H9 (cell line): ENCODE results near the gene CENPB. TPM values are rescaled to one million over a fixed set of nuclear protein-coding genes. Genes with fewer than 3 reads are reported as not detected.

Source experiments
- DNase-seq: peaks from one replicate; pipeline ENCODE4 v3.0.0-alpha.2; 2017
- H2AFZ ChIP-seq: one replicate; pipeline ENCODE4 v1.6.1; 2013; ENCODE audit warnings: mild to moderate bottlenecking, low read length, control low read depth, moderate library complexity
- H2AK5ac ChIP-seq: 2 replicates; pipeline ENCODE4 v1.6.1; 2013; ENCODE audit warnings: low read length, control low read depth, mixed read lengths; ENCODE audit not compliant: insufficient read length
- H2BK120ac ChIP-seq: one replicate; pipeline ENCODE4 v1.6.1; 2013; ENCODE audit warnings: low read depth, mild to moderate bottlenecking, low read length, control low read depth, inconsistent platforms; ENCODE audit not compliant: poor library complexity, severe bottlenecking
- H2BK12ac ChIP-seq: 2 replicates; pipeline ENCODE4 v1.6.1; 2013; ENCODE audit warnings: low read length, control low read depth, mixed read lengths, low read depth; ENCODE audit not compliant: insufficient read length
- H2BK15ac ChIP-seq: 2 replicates; pipeline ENCODE4 v1.6.1; 2013; ENCODE audit warnings: low read depth, low read length, control low read depth
- H2BK20ac ChIP-seq: one replicate; pipeline ENCODE4 v1.6.1; 2013; ENCODE audit warnings: low read depth, mild to moderate bottlenecking, low read length, control low read depth, inconsistent platforms; ENCODE audit not compliant: poor library complexity, severe bottlenecking
- H2BK5ac ChIP-seq: 2 replicates; pipeline ENCODE4 v1.6.1; 2013; ENCODE audit warnings: low read length, control low read depth, mixed read lengths; ENCODE audit not compliant: insufficient read length
- H3K14ac ChIP-seq: 2 replicates; pipeline ENCODE4 v1.6.1; 2013; ENCODE audit warnings: low read length, control low read depth; ENCODE audit not compliant: insufficient read depth
- H3K18ac ChIP-seq: 2 replicates; pipeline ENCODE4 v1.6.1; 2013; ENCODE audit warnings: low read depth, mild to moderate bottlenecking, mixed read lengths, low read length, control low read depth; ENCODE audit not compliant: insufficient read length
- H3K23ac ChIP-seq: 2 replicates; pipeline ENCODE4 v1.6.1; 2013; ENCODE audit warnings: low read length, control low read depth, mixed read lengths, low read depth; ENCODE audit not compliant: insufficient read length
- H3K23me2 ChIP-seq: 2 replicates; pipeline ENCODE4 v1.6.1; 2013; ENCODE audit warnings: low read depth, mild to moderate bottlenecking, mixed read lengths, low read length, control low read depth; ENCODE audit not compliant: insufficient read length, poor library complexity, severe bottlenecking
- H3K27ac ChIP-seq: 2 replicates; pipeline ENCODE4 v1.5.1; 2013; ENCODE audit warnings: low read length, control low read depth, mixed read lengths, low read depth; ENCODE audit not compliant: insufficient read length
- H3K27me3 ChIP-seq: 2 replicates; pipeline ENCODE4 v1.6.1; 2013; ENCODE audit warnings: low read length, control low read depth, inconsistent platforms; ENCODE audit not compliant: insufficient read depth
- H3K4ac ChIP-seq: 2 replicates; pipeline ENCODE4 v1.6.1; 2013; ENCODE audit warnings: low read depth, mild to moderate bottlenecking, control low read depth, inconsistent platforms, low read length, moderate library complexity
- H3K4me1 ChIP-seq: 2 replicates; pipeline ENCODE4 v1.6.1; 2013; ENCODE audit warnings: low read length, control low read depth, inconsistent platforms; ENCODE audit not compliant: insufficient read depth
- H3K4me2 ChIP-seq: 2 replicates; pipeline ENCODE4 v1.6.1; 2013; ENCODE audit warnings: low read length, control low read depth, mixed read lengths; ENCODE audit not compliant: insufficient read length, insufficient read depth
- H3K56ac ChIP-seq: 2 replicates; pipeline ENCODE4 v1.6.1; 2013; ENCODE audit warnings: low read depth, mild to moderate bottlenecking, mixed read lengths, low read length, control low read depth; ENCODE audit not compliant: insufficient read length
- H3K79me1 ChIP-seq: 2 replicates; pipeline ENCODE4 v1.6.1; 2013; ENCODE audit warnings: low read depth, mild to moderate bottlenecking, moderate library complexity, low read length, control low read depth, inconsistent platforms; ENCODE audit not compliant: insufficient read depth, poor library complexity, severe bottlenecking
- H3K79me2 ChIP-seq: 2 replicates; pipeline ENCODE4 v1.6.1; 2013; ENCODE audit warnings: low read length, control low read depth, inconsistent platforms; ENCODE audit not compliant: insufficient read depth
- H3K9ac ChIP-seq: 2 replicates; pipeline ENCODE4 v1.6.1; 2013; ENCODE audit warnings: low read length, control low read depth, mixed read lengths; ENCODE audit not compliant: insufficient read length; ENCODE audit errors: extremely low read depth
- H3K9me3 ChIP-seq: one replicate; pipeline ENCODE4 v1.6.1; 2013; ENCODE audit warnings: low read depth, low read length, inconsistent platforms; ENCODE audit not compliant: control insufficient read depth
- H3T11ph ChIP-seq: one replicate; pipeline ENCODE4 v1.6.1; 2013; ENCODE audit warnings: mild to moderate bottlenecking, low read length, control low read depth, inconsistent platforms
- H4K20me1 ChIP-seq: one replicate; pipeline ENCODE4 v1.6.1; 2013; ENCODE audit not compliant: control insufficient read depth, insufficient read length, insufficient read depth
- H4K5ac ChIP-seq: 2 replicates; pipeline ENCODE4 v1.6.1; 2013; ENCODE audit warnings: low read depth, mild to moderate bottlenecking, mixed read lengths, low read length, control low read depth; ENCODE audit not compliant: insufficient read length
- H4K8ac ChIP-seq: replicated peaks from 2 replicates; pipeline ENCODE4 v1.6.1; 2013; ENCODE audit warnings: low read length, control low read depth, mixed read lengths, low read depth; ENCODE audit not compliant: insufficient read length
- H4K91ac ChIP-seq: 2 replicates; pipeline ENCODE4 v1.6.1; 2013; ENCODE audit warnings: low read depth, mild to moderate bottlenecking, moderate library complexity, mixed read lengths, low read length, control low read depth; ENCODE audit not compliant: insufficient read length
- H3K27ac Mint-ChIP-seq, 3 experiments: 2 replicates in 2 of 3; 3 replicates in 1 of 3; pipeline ENCODE4 v1.8.0; 2020 to 2021; ENCODE audit warnings: mixed read lengths in 3 of 3, mild to moderate bottlenecking in 1 of 3, moderate library complexity in 1 of 3
- H3K27me3 Mint-ChIP-seq: 2 replicates; pipeline ENCODE4 v1.8.0; 2021; ENCODE audit warnings: low read depth, mild to moderate bottlenecking, moderate library complexity, mixed read lengths
- H3K36me3 Mint-ChIP-seq, 3 experiments: 2 replicates in 2 of 3; 3 replicates in 1 of 3; pipeline ENCODE4 v1.8.0; 2020 to 2021; ENCODE audit warnings: low read depth in 3 of 3, mixed read lengths in 3 of 3; ENCODE audit not compliant: insufficient read depth in 1 of 3
- H3K4me1 Mint-ChIP-seq, 2 experiments: 2 replicates each; pipeline ENCODE4 v1.8.0; 2020; ENCODE audit warnings: mixed read lengths in 2 of 2
- H3K4me3 Mint-ChIP-seq, 2 experiments: 2 replicates in 1 of 2; 3 replicates in 1 of 2; pipeline ENCODE4 v1.8.0; 2020 to 2021; ENCODE audit warnings: mild to moderate bottlenecking in 2 of 2, mixed read lengths in 2 of 2, moderate library complexity in 1 of 2
- H3K9me3 Mint-ChIP-seq, 2 experiments: 2 replicates in 1 of 2; 3 replicates in 1 of 2; pipeline ENCODE4 v1.8.0; 2020; ENCODE audit warnings: mild to moderate bottlenecking in 2 of 2, mixed read lengths in 2 of 2, moderate library complexity in 1 of 2
- CTCF ChIP-seq: fragments of 200-600 bp; sonication (generic); conservative IDR thresholded peaks from 3 replicates; pipeline ENCODE4 v1.8.0; 2021; ENCODE audit warnings: antibody characterized with exemption, mild to moderate bottlenecking
- WGBS: extraction: QIAGEN DNeasy Blood & Tissue Kit; methylation state at CpG from one replicate; pipeline ENCODE4 v1.1.7; 2013; ENCODE audit warnings: missing lambda C conversion rate, low lambda C conversion rate, mixed read lengths; ENCODE audit not compliant: insufficient read length; ENCODE audit errors: extremely low coverage; 5-methylcytosine and 5-hydroxymethylcytosine counted together
- total RNA-seq: library from RNA; stranded (reverse); gene quantifications from 2 replicates; pipeline ENCODE4 v1.2.1, GENCODE V29; 2021

The CENPB gene
- total RNA-seq, 1 experiment from 2014 or later: 63.1 TPM

GRCh38 chr20:3753098-3753497 lies 33.4 kb downstream of the CENPB start:
- no peaks in the 10 kb centered on the region for H3K79me1 ChIP-seq
- no peak overlapping the region for H4K8ac ChIP-seq
- H4K91ac ChIP-seq: no peak overlapping the region
- H3T11ph ChIP-seq: no peak overlapping the region
- no CpG with 5 or more reads among the region's 4 CpGs for WGBS
- H3K23ac ChIP-seq: no peak overlapping the region
- peaks cover 2% of the 10 kb centered on the region; the same call in 1 of the 2 replicates for H3K4me1 ChIP-seq
- H3K27me3 ChIP-seq: peaks cover 13% of the 10 kb centered on the region
- H4K20me1 ChIP-seq: no peaks in the 10 kb centered on the region
- peak; percentile 81 for TF ChIP-seq CTCF
- DNase-seq: peak; percentile 81
- H3K4me1 Mint-ChIP-seq: peaks cover 7 to 14% of the 10 kb centered on the region in 2 experiments; a peak in 3 of 4 replicates
- H2BK120ac ChIP-seq: no peak overlapping the region
- H3K14ac ChIP-seq: no peak overlapping the region
- H3K27ac ChIP-seq: no peak overlapping the region
- no peak overlapping the region for H3K18ac ChIP-seq
- H3K4me3 Mint-ChIP-seq: no peak overlapping the region
- H3K4me2 ChIP-seq: no peak overlapping the region
- peaks cover 35% of the 10 kb centered on the region for H3K27me3 Mint-ChIP-seq
- no peak overlapping the region for H2BK20ac ChIP-seq
- H2BK15ac ChIP-seq: no peak overlapping the region
- H3K56ac ChIP-seq: no peak overlapping the region
- peaks cover 13 to 29% (median 24%) of the 10 kb centered on the region in 3 experiments; a peak in 6 of 7 replicates for H3K36me3 Mint-ChIP-seq
- H3K9me3 ChIP-seq: no peaks in the 10 kb centered on the region
- no peak overlapping the region for H4K5ac ChIP-seq
- no peak overlapping the region for H3K9ac ChIP-seq
- no peaks in the 10 kb centered on the region for H3K9me3 Mint-ChIP-seq
- H2BK12ac ChIP-seq: no peak overlapping the region
- H2AFZ ChIP-seq: no peak overlapping the region
- H3K4ac ChIP-seq: no peak overlapping the region
- no peak overlapping the region for H2BK5ac ChIP-seq
- H3K23me2 ChIP-seq: peaks cover 19% of the 10 kb centered on the region
- H3K27ac Mint-ChIP-seq: no peak overlapping the region
- no peaks in the 10 kb centered on the region for H3K79me2 ChIP-seq
- H2AK5ac ChIP-seq: no peak overlapping the region
